Measurements from ENCODE around the gene PAX2. TPM values are rescaled to one million over a fixed set of nuclear protein-coding genes. Genes with fewer than 3 reads are reported as not detected.

The PAX2 gene
- total and polyA plus RNA-seq, 3 donors from 2014 or later: 1.1 to 3.7 (median 1.5) TPM

GRCh38 chr10:100735337-100736143 is 9.8 kb upstream of the PAX2 start:
- H3K27me3 ChIP-seq: no peaks in the 10 kb centered on the region
- DNase-seq: no peak
- no peaks in the 10 kb centered on the region for H3K9me3 ChIP-seq
- no peaks in the 10 kb centered on the region for H3K36me3 ChIP-seq (ENCODE audit: low read depth, missing control alignments)
- intact Hi-C loops (cut with DNase I; ENCODE audit: low total_unique reads): no loop called here
- no peak overlapping the region for H3K27ac ChIP-seq
- H3K4me3 ChIP-seq: peak overlapping the region in 1 of 2 donors; percentile 17
- 10 to 16% methylated on average over 17 to 60 of the region's 73 CpGs for WGBS, 2 donors
- peaks cover 20% of the 10 kb centered on the region for H3K4me1 ChIP-seq
- TF ChIP-seq CTCF (IDR thresholded peaks at IDR 0.05) (no peak), POLR2A (IDR thresholded peaks at IDR 0.05) (no peak)

GRCh38 chr10:100736144-100736808 is 9.1 kb upstream of the PAX2 start:
- no peaks in the 10 kb centered on the region for H3K9me3 ChIP-seq
- 51 to 54% methylated on average over 6 of the region's 6 CpGs for WGBS, 2 donors
- intact Hi-C loops (cut with DNase I; ENCODE audit: low total_unique reads): no loop called here
- H3K4me3 ChIP-seq: peak overlapping the region in 1 of 2 donors; percentile 17
- DNase-seq: no peak
- peaks cover 13% of the 10 kb centered on the region for H3K4me1 ChIP-seq
- H3K36me3 ChIP-seq (ENCODE audit: low read depth, missing control alignments): no peaks in the 10 kb centered on the region
- no peak overlapping the region for H3K27ac ChIP-seq
- TF ChIP-seq POLR2A (IDR thresholded peaks at IDR 0.05): no peak
- TF ChIP-seq CTCF (IDR thresholded peaks at IDR 0.05): no peak
- H3K27me3 ChIP-seq: no peaks in the 10 kb centered on the region

GRCh38 chr10:100736809-100737354 is 8.5 kb upstream of the PAX2 start:
- TF ChIP-seq CTCF (IDR thresholded peaks at IDR 0.05) (no peak), POLR2A (IDR thresholded peaks at IDR 0.05) (no peak)
- Histone ChIP-seq H3K4me3 (no peak overlapping the region), H3K4me1 (peaks cover 13% of the 10 kb centered on the region), H3K9me3 (no peaks in the 10 kb centered on the region), H3K36me3 (ENCODE audit: low read depth, missing control alignments) (no peaks in the 10 kb centered on the region), H3K27me3 (no peaks in the 10 kb centered on the region), H3K27ac (no peak overlapping the region)
- DNase-seq: no peak
- intact Hi-C loops (cut with DNase I; ENCODE audit: low total_unique reads): no loop called here
- WGBS, 2 donors: 39 to 51% methylated on average over 7 of the region's 7 CpGs

- H3K27me3 ChIP-seq: no peaks in the 10 kb centered on the region
- 3% methylated on average over 49 to 51 of the region's 51 CpGs for WGBS, 2 donors
- TF ChIP-seq POLR2A (IDR thresholded peaks at IDR 0.05): no peak
- TF ChIP-seq CTCF (IDR thresholded peaks at IDR 0.05): no peak
- H3K36me3 ChIP-seq (ENCODE audit: low read depth, missing control alignments): no peaks in the 10 kb centered on the region
- peak overlapping the region in 1 of 2 donors; percentile 26 for H3K4me3 ChIP-seq
- intact Hi-C loops (cut with DNase I; ENCODE audit: low total_unique reads): no loop called here
- peaks cover 13% of the 10 kb centered on the region for H3K4me1 ChIP-seq
- H3K27ac ChIP-seq: no peak overlapping the region
- H3K9me3 ChIP-seq: no peaks in the 10 kb centered on the region
- DNase-seq: no peak
Observed at GRCh38 chr10:100737355-100738054, 7.9 kb upstream of the PAX2 start.

Measured in testis (tissue), 3 donors.